Hypothalamus (tissue), 51 donors: ENCODE measurements around the gene PPIE.
"Not testable (repeated sequence)": the region's sequence is repeated elsewhere in the genome, so short reads cannot be mapped to it uniquely, and the experiment has no call there.

Experiments
- DNase-seq, 51 donors: peaks; one replicate each; lab custom pipeline; 2025; lab: John Stamatoyannopoulos, UW

PPIE gene

GRCh38 chr1:39757501-39757900 lies 18.8 kb downstream of the PPIE start:
- DNase-seq = no peak

DNA sequence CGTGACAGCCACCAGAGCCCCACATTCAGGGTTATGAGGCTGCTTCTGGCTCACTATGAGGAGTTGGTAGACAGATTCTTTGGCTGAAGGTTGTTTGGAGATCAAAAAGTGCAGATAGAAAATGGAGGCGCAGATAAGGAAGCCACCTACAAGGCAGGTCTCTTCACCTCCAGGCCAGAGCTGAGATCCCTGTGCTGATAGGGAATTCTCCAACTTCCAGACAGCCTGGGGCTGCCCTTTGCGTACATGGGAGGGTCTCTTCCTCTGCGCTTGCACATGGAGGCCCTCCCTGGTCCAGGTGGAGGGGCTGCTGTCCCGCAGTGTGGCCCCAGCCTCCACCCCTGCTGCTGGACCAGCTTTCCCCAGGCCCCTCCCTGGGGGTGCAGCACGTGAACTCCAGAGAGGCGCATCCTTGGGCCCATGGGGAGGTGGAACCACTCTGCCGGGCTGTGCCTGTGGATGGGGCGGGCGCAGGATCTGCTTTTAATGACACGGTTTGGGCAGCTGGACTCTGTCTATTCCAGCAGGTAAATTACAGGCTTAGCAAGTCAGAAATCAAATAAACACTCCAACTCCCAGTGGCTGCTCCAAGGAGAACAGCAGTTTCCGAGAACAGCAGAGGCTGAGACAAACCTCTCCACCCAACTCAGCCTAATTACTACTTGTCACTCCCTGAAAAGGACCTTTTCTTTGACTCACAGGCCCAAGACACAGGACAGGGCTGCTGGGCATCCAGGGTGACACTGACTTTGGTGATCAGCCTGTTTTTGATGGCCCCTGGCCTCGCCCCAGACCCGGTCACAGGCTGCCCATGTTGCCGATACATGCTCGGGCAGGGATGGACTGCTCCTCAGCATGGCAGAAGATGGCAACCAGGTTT lies 20.1 kb downstream of the PPIE start:
- DNase-seq = no peak

- DNase-seq = no peak
These were observed 20.7 kb downstream of the PPIE start for GRCh38 chr1:39759436-39759726.

- no peak for DNase-seq
These were observed 21.7 kb downstream of the PPIE start for GRCh38 chr1:39760074-39761008.

DNA sequence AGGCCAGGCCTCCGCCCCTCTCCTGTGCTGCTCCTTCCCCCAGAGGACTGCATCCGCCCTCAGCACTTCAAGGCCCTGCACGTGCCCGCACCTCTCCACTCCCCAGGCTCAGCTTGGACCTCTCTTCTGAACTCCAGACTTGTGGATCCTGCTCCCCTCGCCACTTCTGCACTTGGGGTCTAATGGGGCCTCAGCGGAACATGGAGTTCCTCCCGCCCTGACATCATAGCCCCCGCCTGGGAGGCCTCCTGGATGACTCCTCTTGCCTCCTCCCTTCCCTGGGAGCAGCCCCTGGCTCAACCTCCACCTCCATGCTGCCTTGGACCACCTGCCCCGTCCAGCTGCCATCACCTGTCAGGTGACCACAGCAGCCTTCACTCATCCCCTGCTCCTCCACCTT lies 22.3 kb downstream of the PPIE start:
- DNase-seq = no peak

GRCh38 chr1:39761557-39762260 lies 23.0 kb downstream of the PPIE start:
- no peak for DNase-seq

GRCh38 chr1:39762550-39763540 lies 24.2 kb downstream of the PPIE start:
- no peak for DNase-seq

- DNase-seq = not testable (repeated sequence)
These were observed 25.1 kb downstream of the PPIE start for GRCh38 chr1:39763619-39764374.

DNA sequence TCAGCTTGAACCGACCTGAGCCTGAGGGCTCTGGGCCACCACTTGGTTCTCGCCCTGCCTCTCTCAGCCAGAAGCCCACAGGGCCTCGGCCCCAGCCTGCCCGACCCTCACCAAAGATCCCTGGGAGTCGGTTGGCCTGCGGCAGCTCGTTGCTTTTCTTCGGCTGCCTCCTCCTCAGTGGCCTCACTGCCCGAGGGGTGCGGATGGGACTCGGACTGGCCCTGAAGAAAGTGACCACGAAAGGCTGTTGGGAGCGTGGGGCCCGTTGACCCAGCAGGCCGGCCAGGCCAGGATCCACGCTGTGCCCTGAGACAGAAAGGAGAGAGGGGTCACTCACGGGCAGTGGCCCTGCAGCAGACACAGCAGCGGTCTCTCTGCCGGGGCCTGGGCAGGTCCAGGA lies 25.8 kb downstream of the PPIE start:
- DNase-seq = not testable (repeated sequence)

DNA sequence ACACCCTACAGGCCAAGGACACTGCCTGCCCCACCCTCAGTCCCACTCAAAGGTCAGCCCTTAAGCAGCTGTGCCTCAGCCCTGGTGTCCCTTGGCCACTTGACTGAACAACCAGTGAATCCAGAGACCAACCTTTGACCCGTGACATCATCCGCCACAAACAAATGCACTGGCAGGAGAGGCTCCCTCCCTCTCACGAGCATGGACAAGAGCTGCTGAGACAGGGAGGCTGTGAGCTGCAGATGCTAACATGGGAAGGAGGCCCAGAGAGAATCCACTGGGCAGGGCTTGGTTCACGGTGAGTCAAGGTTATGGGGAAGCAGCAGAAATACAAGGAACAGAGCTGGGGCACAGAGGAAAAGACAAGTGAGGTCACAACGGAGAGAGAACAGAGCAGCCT lies 27.8 kb downstream of the PPIE start:
- DNase-seq = not testable (repeated sequence)

DNA sequence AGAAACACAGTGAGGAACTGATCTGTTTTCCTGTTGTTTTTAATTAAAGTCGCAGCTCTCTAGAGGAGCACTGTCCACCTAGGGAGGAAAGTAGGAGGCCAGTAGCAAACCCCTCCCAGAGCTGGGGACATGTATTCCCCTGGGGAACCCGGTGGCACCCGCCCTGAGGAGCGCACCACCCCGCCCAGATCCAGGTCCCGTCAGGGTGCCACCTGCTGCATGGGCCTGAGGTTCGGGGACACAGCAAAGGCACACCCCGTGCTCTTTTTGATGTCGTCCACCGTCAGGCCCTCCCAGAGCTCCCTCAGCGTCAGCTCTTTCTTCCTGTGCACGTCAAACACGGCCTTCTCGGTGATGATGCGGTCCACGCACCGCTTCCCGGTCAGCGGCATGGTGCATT lies 30.8 kb downstream of the PPIE start:
- not testable (repeated sequence) for DNase-seq

DNA sequence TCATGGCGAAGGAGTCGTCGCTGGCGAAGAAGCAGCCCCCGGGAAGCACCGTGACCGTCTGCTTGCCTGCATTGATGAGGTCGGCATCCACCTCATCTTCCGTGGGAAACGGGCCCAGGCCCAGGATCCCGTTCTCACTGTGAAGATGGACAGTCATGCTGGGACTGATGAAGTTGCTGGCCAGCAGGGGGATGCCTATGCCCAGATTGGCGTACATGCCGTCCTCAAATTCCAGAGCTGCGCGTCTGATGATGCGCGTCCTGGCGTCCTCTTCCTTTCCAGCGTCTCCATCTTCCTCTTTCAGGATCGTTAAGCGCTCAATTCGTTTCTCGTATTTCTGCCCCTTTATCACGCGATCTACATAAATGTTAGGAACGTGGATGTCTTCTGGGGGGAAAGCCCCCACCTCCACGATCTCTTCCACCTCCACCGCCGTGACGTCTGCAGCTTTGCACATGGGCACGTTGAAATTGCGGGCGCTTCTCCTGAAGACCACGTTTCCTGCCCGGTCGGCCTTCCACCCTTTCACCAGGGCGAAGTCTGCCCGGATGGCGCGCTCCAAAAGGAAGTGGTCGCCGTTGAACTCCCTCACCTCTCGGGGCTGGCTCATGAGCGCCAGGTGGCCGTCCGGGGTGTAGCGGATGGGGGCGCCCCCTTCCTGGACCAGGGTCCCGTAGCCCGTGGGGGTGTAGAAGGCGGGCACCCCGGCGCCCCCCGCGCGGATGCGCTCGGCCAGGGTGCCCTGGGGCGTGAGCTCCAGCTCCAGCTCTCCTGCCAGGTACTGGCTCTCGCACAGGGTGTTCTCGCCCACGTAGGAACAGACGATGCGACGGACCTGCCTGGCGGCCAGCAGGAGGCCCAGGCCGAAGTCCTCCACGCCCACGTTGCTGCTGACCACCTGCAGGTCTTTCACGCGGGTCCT lies 31.7 kb downstream of the PPIE start:
- DNase-seq = not testable (repeated sequence)

- not testable (repeated sequence) for DNase-seq
These were observed 32.4 kb downstream of the PPIE start, which contains the start of gene OXCT2 for GRCh38 chr1:39771022-39771532. OXCT2 (minus strand) TSS chr1:39771348; CDS start chr1:39771255, 93 bp downstream.

DNA sequence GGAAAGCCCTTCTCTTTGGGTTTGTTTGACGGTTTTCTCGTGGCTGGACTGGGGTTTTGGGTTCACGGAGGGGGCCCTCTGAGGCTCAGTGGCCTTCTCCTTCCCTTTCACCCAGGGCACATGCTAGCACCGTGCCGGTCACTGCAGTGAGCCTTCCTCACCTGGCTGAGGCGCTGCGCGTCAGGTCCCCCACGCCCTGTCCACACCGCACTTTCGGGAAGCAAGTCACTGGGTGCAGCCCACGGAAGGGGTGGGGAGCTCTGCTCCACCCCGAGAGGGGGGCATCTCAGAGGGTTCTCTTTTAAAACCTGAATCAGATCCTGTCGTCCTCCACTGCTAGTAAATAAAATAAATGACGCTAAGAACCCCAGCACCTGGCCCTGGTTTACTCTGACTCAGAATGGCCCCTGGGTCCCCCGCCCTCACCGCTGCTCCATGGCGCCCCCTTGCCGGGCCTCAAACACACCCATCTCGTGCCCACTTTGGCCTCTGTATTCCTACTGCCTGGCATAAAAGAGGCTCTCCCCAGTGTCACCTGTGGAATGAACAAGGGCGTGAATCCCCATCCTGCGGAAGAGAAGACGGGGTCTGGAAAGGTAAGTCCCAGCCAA lies 34.8 kb downstream of the PPIE start:
- DNase-seq = not testable (repeated sequence)

- not testable (repeated sequence) for DNase-seq
These were observed 36.5 kb downstream of the PPIE start for GRCh38 chr1:39775141-39775540.

GRCh38 chr1:39775676-39776399 lies 37.2 kb downstream of the PPIE start:
- not testable (repeated sequence) for DNase-seq

- DNase-seq = peak in 2 of 51 donors; percentile 3 to 6
These were observed 37.7 kb downstream of the PPIE start for GRCh38 chr1:39776400-39776713.
